ENCODE results near the gene MEF2B.

Gene MEF2B

DNA sequence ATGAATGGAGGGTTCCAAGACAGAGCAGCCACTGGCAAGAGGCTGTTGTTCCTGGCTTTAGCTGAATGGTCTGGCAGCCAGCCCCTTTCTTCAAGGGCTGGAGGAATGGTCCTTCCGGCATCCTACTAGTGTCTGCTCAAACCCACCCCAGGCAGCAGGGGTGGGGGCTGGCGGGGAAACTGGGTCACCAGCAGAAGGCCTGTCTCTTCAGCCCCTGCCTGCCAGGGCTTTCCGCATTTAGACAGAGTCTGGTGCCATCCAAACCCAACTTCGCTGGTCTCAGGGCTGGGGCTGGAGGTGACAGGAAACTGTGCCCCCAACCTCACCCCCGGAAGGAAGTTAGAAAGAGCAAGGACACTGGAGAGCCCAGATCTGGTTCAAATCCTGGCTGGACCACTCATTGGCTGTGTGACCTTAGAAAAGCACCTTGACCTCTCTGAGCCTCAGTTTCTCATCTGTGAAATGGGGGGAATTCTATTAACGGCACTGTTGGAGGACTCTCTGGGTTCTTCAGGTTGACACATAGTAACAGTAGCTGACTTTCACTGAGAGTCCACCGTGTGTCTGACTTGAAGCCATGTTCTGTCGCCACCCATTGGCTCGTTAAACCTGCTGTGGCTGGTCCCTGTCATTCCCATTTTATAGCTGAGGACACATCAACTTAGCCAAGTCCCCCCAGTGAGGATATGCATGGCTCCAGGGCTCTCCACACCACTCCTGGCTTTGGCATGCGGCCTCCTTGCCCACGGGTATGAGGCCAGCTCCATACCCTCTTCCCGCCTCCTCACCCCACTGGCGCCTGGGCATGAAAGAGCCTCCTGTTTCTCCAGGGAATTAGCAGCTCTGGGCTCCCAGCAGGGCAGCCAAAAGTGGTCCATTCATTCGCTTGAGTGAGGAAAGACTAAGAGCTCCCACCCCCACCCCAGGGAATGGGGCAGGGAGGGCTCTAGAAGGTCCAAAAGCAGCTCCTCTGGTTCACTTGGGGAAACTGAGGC, 35.6 kb upstream of the MEF2B start:
- Histone ChIP-seq H3K27me3 (ENCODE audit: insufficient read depth, low read length) (peaks cover 14% of the 10 kb centered on the region; the same call in 1 of the 2 replicates), H3K36me3 (ENCODE audit: insufficient read depth, low read length) (peaks cover 7% of the 10 kb centered on the region; the same call in 1 of the 2 replicates)

GRCh38 chr19:19204181-19204580, 34.1 kb upstream of the MEF2B start:
- Histone ChIP-seq H3K79me2 (ENCODE audit: insufficient read depth, low read length) (0 out of 2 replicates have a peak, but pooled peaks cover 6% of the 10 kb centered on the region), H2AFZ (ENCODE audit: low read length) (no peak overlapping the region), H3K4me2 (ENCODE audit: low read length) (no peak overlapping the region), H3K9me2 (ENCODE audit: low read depth, low read length) (no peaks in the 10 kb centered on the region), H3K4me3 (ENCODE audit: low read depth, low read length, poor library complexity, severe bottlenecking) (no peak overlapping the region), H4K20me1 (ENCODE audit: insufficient read depth, low read length) (no peaks in the 10 kb centered on the region), H3F3A (ENCODE audit: insufficient read depth, low read length) (no peaks in the 10 kb centered on the region), H3K9me3 (ENCODE audit: low read length) (no peaks in the 10 kb centered on the region), H3K4me1 (ENCODE audit: insufficient read depth, low read length, severe bottlenecking) (peaks cover 14% of the 10 kb centered on the region), H3K27ac (ENCODE audit: low read depth, low read length, poor library complexity, severe bottlenecking) (no peak overlapping the region), H3K9ac (ENCODE audit: low read length) (no peak overlapping the region), H3K36me3 (ENCODE audit: insufficient read depth, low read length) (peaks cover 15% of the 10 kb centered on the region), H3K27me3 (ENCODE audit: insufficient read depth, low read length) (peaks cover 14% of the 10 kb centered on the region; the same call in 1 of the 2 replicates)
- no peak for TF ChIP-seq EZH2 (IDR thresholded peaks at IDR 0.05; ENCODE audit: borderline replicate concordance, low read length)
- TF ChIP-seq CTCF (IDR thresholded peaks at IDR 0.05; ENCODE audit: low read length) = no peak

More for the DNA sequence above, 35.6 kb upstream of the MEF2B start:
- no peak for TF ChIP-seq CTCF (IDR thresholded peaks at IDR 0.05; ENCODE audit: low read length)
- TF ChIP-seq EZH2 (IDR thresholded peaks at IDR 0.05; ENCODE audit: borderline replicate concordance, low read length) = no peak
- no peak overlapping the region for H3K27ac ChIP-seq (ENCODE audit: low read depth, low read length, poor library complexity, severe bottlenecking)
- H2AFZ ChIP-seq (ENCODE audit: low read length) = no peak overlapping the region
- no peaks in the 10 kb centered on the region for H3F3A ChIP-seq (ENCODE audit: insufficient read depth, low read length)
- H3K4me2 ChIP-seq (ENCODE audit: low read length) = no peak overlapping the region
- peaks cover 14% of the 10 kb centered on the region for H3K4me1 ChIP-seq (ENCODE audit: insufficient read depth, low read length, severe bottlenecking)
- 0 out of 2 replicates have a peak, but pooled peaks cover 6% of the 10 kb centered on the region for H3K79me2 ChIP-seq (ENCODE audit: insufficient read depth, low read length)
- no peak overlapping the region for H3K4me3 ChIP-seq (ENCODE audit: low read depth, low read length, poor library complexity, severe bottlenecking)
- H3K9me3 ChIP-seq (ENCODE audit: low read length) = no peaks in the 10 kb centered on the region
- no peak overlapping the region for H3K9ac ChIP-seq (ENCODE audit: low read length)
- no peaks in the 10 kb centered on the region for H3K9me2 ChIP-seq (ENCODE audit: low read depth, low read length)
- H4K20me1 ChIP-seq (ENCODE audit: insufficient read depth, low read length) = no peaks in the 10 kb centered on the region

- Histone ChIP-seq H3K4me3 (ENCODE audit: low read depth, low read length, poor library complexity, severe bottlenecking) (peak within 1 kb of the TSS; percentile 70), H3K9me2 (ENCODE audit: low read depth, low read length) (no peaks in the 10 kb centered on the region), H4K20me1 (ENCODE audit: insufficient read depth, low read length) (no peaks in the 10 kb centered on the region), H2AFZ (ENCODE audit: low read length) (no peak within 1 kb of the TSS), H3K9ac (ENCODE audit: low read length) (peak within 1 kb of the TSS; percentile 88), H3F3A (ENCODE audit: insufficient read depth, low read length) (no peaks in the 10 kb centered on the region), H3K79me2 (ENCODE audit: insufficient read depth, low read length) (0 out of 2 replicates have a peak, but pooled peaks cover 6% of the 10 kb centered on the region), H3K27ac (ENCODE audit: low read depth, low read length, poor library complexity, severe bottlenecking) (peak within 1 kb of the TSS; percentile 19), H3K4me1 (ENCODE audit: insufficient read depth, low read length, severe bottlenecking) (peaks cover 14% of the 10 kb centered on the region), H3K9me3 (ENCODE audit: low read length) (no peaks in the 10 kb centered on the region), H3K36me3 (ENCODE audit: insufficient read depth, low read length) (peaks cover 24% of the 10 kb centered on the region), H3K4me2 (ENCODE audit: low read length) (peak within 1 kb of the TSS; percentile 89), H3K27me3 (ENCODE audit: insufficient read depth, low read length) (peaks cover 14% of the 10 kb centered on the region; the same call in 1 of the 2 replicates)
- TF ChIP-seq EZH2 (IDR thresholded peaks at IDR 0.05; ENCODE audit: borderline replicate concordance, low read length) = no peak
- no peak for TF ChIP-seq CTCF (IDR thresholded peaks at IDR 0.05; ENCODE audit: low read length)
Observed at GRCh38 chr19:19203012-19203856, 33.2 kb upstream of the MEF2B start, which contains the start of gene NR2C2AP. Gene NR2C2AP, minus strand, starts transcription at chr19:19203414. Its CDS starts 354 bp downstream, at chr19:19203060.

Data from OCI-LY1 (cell line).